GM12801 (cell line): ENCODE measurements around the gene EPHA10.

Experiments used
- CTCF ChIP-seq: IDR thresholded peaks from one replicate; pipeline ENCODE4 v1.5.1; 2011; ENCODE audit warnings: control low read depth; ENCODE audit not compliant: insufficient read length; ENCODE audit errors: extremely low read depth

Gene EPHA10

GRCh38 chr1:37807555-37808368 is 42.8 kb upstream of the EPHA10 start, which contains the start of the genes C1orf122 and YRDC:
TSS of gene C1orf122 (plus strand) at chr1:37807790. CDS start at chr1:37808405, 615 bp downstream.
TSS of gene YRDC (minus strand) at chr1:37808208. CDS start at chr1:37808180, 28 bp downstream.
- no peak for TF ChIP-seq CTCF

GRCh38 chr1:37807220-37807554 is 42.3 kb upstream of the EPHA10 start:
- no peak for TF ChIP-seq CTCF

- TF ChIP-seq CTCF, result no peak
These were observed 37.5 kb upstream of the EPHA10 start for GRCh38 chr1:37802439-37802838.

GRCh38 chr1:37797750-37798345 is 32.9 kb upstream of the EPHA10 start:
- no peak for TF ChIP-seq CTCF

GRCh38 chr1:37795340-37796125 is 30.6 kb upstream of the EPHA10 start:
- no peak for TF ChIP-seq CTCF

GRCh38 chr1:37794372-37795339 is 29.7 kb upstream of the EPHA10 start:
- TF ChIP-seq CTCF, result no peak
